ENCODE results near the gene RND2. TPM values are rescaled to one million over a fixed set of nuclear protein-coding genes. Genes with fewer than 3 reads are reported as not detected.

RND2 gene
- total and polyA plus RNA-seq, 2 of the 13 experiments (the other 11 are each of a cell fraction or from before 2014, with no cell fraction given) = 0.05 to 0.11 TPM

DNA sequence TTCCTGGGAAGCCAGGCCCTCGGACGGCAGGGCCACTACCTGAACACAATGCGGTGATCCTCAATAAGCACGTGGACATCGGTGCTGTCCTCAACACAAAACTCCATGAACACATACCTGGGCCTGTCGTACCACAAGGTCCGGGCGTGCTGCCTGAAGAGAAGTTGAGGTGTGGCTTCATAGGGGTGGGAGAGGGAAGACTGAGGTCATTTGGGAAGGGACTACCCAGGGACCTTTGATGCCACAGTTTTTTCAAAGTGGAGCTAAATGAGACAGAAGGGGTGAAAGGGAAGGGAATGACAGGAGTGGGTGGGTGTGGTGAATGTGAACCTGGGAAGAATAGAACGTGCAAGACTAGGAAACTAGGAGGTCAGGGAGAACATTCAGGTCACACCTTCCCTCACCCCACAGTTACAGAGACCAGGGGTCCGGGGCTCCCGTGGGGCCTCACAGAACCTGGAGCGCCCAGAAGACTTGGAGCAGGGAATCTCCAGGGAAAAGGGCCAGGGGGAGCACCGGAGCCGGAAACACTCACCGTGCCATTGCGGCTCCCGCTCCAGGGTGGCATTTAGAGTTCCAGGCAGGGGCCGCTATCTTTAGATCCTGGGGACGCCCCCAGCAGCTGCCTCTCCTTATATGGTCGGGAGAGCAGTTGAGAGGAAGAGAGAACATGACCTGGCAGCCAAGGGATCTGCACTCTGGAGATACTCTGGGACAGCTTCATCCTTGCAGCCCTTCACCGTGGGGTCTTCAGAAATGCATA is 45.3 kb upstream of the RND2 start, which contains the start of gene PTGES3L (continued):
- no peak for TF ChIP-seq HOXD1 (CRISPR knock-in tag; IDR thresholded peaks at IDR 0.05)
- no peak for TF ChIP-seq SIX4 (CRISPR knock-in tag; IDR thresholded peaks at IDR 0.05)
- no peak for TF ChIP-seq MAFK (conservative IDR thresholded peaks at IDR 0.05 in 1 of 2, IDR thresholded peaks at IDR 0.05 in 1 of 2; ENCODE audit: low read length in 2 of 2)
- TF ChIP-seq, protein P1, sequence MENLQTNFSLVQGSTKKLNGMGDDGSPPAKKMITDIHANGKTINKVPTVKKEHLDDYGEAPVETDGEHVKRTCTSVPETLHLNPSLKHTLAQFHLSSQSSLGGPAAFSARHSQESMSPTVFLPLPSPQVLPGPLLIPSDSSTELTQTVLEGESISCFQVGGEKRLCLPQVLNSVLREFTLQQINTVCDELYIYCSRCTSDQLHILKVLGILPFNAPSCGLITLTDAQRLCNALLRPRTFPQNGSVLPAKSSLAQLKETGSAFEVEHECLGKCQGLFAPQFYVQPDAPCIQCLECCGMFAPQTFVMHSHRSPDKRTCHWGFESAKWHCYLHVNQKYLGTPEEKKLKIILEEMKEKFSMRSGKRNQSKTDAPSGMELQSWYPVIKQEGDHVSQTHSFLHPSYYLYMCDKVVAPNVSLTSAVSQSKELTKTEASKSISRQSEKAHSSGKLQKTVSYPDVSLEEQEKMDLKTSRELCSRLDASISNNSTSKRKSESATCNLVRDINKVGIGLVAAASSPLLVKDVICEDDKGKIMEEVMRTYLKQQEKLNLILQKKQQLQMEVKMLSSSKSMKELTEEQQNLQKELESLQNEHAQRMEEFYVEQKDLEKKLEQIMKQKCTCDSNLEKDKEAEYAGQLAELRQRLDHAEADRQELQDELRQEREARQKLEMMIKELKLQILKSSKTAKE (CRISPR knock-in tag; IDR thresholded peaks at IDR 0.05; ENCODE audit: borderline replicate concordance) = no peak
- TF ChIP-seq ZNF337 (CRISPR knock-in tag; IDR thresholded peaks at IDR 0.05; ENCODE audit: borderline replicate concordance, low read depth) = no peak
- no peak for TF ChIP-seq SIN3A (IDR thresholded peaks at IDR 0.05; ENCODE audit: borderline replicate concordance, low read depth, low read length)
- TF ChIP-seq ZFP36L2 (CRISPR knock-in tag; IDR thresholded peaks at IDR 0.05) = no peak
- no peak for TF ChIP-seq ZNF282 (IDR thresholded peaks at IDR 0.05; ENCODE audit: partially characterized antibody)
- TF ChIP-seq, protein P2, sequence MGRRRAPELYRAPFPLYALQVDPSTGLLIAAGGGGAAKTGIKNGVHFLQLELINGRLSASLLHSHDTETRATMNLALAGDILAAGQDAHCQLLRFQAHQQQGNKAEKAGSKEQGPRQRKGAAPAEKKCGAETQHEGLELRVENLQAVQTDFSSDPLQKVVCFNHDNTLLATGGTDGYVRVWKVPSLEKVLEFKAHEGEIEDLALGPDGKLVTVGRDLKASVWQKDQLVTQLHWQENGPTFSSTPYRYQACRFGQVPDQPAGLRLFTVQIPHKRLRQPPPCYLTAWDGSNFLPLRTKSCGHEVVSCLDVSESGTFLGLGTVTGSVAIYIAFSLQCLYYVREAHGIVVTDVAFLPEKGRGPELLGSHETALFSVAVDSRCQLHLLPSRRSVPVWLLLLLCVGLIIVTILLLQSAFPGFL (CRISPR knock-in tag; IDR thresholded peaks at IDR 0.05) = no peak
- TF ChIP-seq, protein P3, sequence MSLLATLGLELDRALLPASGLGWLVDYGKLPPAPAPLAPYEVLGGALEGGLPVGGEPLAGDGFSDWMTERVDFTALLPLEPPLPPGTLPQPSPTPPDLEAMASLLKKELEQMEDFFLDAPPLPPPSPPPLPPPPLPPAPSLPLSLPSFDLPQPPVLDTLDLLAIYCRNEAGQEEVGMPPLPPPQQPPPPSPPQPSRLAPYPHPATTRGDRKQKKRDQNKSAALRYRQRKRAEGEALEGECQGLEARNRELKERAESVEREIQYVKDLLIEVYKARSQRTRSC (CRISPR knock-in tag; IDR thresholded peaks at IDR 0.05; ENCODE audit: low read depth) = no peak
- TF ChIP-seq, protein P4, sequence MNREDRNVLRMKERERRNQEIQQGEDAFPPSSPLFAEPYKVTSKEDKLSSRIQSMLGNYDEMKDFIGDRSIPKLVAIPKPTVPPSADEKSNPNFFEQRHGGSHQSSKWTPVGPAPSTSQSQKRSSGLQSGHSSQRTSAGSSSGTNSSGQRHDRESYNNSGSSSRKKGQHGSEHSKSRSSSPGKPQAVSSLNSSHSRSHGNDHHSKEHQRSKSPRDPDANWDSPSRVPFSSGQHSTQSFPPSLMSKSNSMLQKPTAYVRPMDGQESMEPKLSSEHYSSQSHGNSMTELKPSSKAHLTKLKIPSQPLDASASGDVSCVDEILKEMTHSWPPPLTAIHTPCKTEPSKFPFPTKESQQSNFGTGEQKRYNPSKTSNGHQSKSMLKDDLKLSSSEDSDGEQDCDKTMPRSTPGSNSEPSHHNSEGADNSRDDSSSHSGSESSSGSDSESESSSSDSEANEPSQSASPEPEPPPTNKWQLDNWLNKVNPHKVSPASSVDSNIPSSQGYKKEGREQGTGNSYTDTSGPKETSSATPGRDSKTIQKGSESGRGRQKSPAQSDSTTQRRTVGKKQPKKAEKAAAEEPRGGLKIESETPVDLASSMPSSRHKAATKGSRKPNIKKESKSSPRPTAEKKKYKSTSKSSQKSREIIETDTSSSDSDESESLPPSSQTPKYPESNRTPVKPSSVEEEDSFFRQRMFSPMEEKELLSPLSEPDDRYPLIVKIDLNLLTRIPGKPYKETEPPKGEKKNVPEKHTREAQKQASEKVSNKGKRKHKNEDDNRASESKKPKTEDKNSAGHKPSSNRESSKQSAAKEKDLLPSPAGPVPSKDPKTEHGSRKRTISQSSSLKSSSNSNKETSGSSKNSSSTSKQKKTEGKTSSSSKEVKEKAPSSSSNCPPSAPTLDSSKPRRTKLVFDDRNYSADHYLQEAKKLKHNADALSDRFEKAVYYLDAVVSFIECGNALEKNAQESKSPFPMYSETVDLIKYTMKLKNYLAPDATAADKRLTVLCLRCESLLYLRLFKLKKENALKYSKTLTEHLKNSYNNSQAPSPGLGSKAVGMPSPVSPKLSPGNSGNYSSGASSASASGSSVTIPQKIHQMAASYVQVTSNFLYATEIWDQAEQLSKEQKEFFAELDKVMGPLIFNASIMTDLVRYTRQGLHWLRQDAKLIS (CRISPR knock-in tag; IDR thresholded peaks at IDR 0.05) = no peak
- 0 out of 2 replicates have a peak, but pooled peaks have one; percentile 16 for TF ChIP-seq REL (CRISPR knock-in tag; conservative IDR thresholded peaks at IDR 0.05)
- TF ChIP-seq, protein P5, sequence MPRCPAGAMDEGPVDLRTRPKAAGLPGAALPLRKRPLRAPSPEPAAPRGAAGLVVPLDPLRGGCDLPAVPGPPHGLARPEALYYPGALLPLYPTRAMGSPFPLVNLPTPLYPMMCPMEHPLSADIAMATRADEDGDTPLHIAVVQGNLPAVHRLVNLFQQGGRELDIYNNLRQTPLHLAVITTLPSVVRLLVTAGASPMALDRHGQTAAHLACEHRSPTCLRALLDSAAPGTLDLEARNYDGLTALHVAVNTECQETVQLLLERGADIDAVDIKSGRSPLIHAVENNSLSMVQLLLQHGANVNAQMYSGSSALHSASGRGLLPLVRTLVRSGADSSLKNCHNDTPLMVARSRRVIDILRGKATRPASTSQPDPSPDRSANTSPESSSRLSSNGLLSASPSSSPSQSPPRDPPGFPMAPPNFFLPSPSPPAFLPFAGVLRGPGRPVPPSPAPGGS (CRISPR knock-in tag; IDR thresholded peaks at IDR 0.05) = no peak
- 0 out of 2 replicates have a peak, but pooled peaks have one; percentile 61 for TF ChIP-seq KAT8 (CRISPR knock-in tag; IDR thresholded peaks at IDR 0.05)
- TF ChIP-seq, protein P6, sequence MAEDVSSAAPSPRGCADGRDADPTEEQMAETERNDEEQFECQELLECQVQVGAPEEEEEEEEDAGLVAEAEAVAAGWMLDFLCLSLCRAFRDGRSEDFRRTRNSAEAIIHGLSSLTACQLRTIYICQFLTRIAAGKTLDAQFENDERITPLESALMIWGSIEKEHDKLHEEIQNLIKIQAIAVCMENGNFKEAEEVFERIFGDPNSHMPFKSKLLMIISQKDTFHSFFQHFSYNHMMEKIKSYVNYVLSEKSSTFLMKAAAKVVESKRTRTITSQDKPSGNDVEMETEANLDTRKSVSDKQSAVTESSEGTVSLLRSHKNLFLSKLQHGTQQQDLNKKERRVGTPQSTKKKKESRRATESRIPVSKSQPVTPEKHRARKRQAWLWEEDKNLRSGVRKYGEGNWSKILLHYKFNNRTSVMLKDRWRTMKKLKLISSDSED (CRISPR knock-in tag; IDR thresholded peaks at IDR 0.05) = no peak
- TF ChIP-seq, protein P7, sequence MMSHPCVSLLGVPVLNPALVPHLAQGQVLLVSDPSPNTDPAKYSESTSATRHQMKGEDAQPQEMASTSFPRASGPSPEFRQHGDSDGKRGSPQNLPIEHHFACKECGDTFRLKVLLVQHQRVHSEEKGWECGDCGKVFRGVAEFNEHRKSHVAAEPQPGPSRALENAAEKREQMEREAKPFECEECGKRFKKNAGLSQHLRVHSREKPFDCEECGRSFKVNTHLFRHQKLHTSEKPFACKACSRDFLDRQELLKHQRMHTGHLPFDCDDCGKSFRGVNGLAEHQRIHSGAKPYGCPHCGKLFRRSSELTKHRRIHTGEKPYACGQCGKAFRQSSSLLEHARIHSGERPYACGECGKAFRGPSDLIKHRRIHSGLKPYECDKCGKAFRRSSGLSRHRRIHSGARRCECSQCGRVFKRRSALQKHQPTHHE (CRISPR knock-in tag; IDR thresholded peaks at IDR 0.05; ENCODE audit: borderline replicate concordance) = 0 out of 2 replicates have a peak, but pooled peaks have one; percentile 50

All from HepG2 (cell line).